HG02970 (cell line): ENCODE measurements around the gene NOX3.
"Not testable (repeated sequence)": the region's sequence is repeated elsewhere in the genome, so short reads cannot be mapped to it uniquely, and the experiment has no call there.

Source experiments
- ATAC-seq: cut with Tn5 transposase; IDR thresholded peaks from one replicate; pipeline ENCODE4 v1.9.1; 2021; ENCODE audit warnings: mild to moderate bottlenecking, moderate library complexity, moderate number of reproducible peaks; ENCODE audit not compliant: unreplicated experiment, low FRiP score

Gene NOX3

GRCh38 chr6:155470979-155471616 lies 15.5 kb upstream of the NOX3 start:
- ATAC-seq: not testable (repeated sequence)

GRCh38 chr6:155468543-155468942 lies 12.9 kb upstream of the NOX3 start:
- not testable (repeated sequence) for ATAC-seq

GRCh38 chr6:155466539-155466938 lies 10.9 kb upstream of the NOX3 start:
- no peak for ATAC-seq

- no peak for ATAC-seq
Observed at GRCh38 chr6:155461556-155461955, 5.9 kb upstream of the NOX3 start.

GRCh38 chr6:155454471-155454870 lies 1.2 kb downstream of the NOX3 start:
- ATAC-seq: no peak

- ATAC-seq: no peak
Observed at GRCh38 chr6:155454008-155454407, 1.6 kb downstream of the NOX3 start.

- ATAC-seq: no peak
Observed at GRCh38 chr6:155452576-155452975, 3.1 kb downstream of the NOX3 start.

- not testable (repeated sequence) for ATAC-seq
Observed at GRCh38 chr6:155451530-155451929, 4.1 kb downstream of the NOX3 start.

- ATAC-seq: no peak
Observed at GRCh38 chr6:155450240-155450581, 5.4 kb downstream of the NOX3 start.

GRCh38 chr6:155449450-155450239 lies 6.0 kb downstream of the NOX3 start:
- no peak for ATAC-seq

- ATAC-seq: no peak
Observed at GRCh38 chr6:155448668-155449449, 6.8 kb downstream of the NOX3 start.

- ATAC-seq: no peak
Observed at GRCh38 chr6:155447949-155448348, 7.7 kb downstream of the NOX3 start.

- no peak for ATAC-seq
Observed at GRCh38 chr6:155444952-155445903, 10.4 kb downstream of the NOX3 start.

GRCh38 chr6:155444120-155444917 lies 11.3 kb downstream of the NOX3 start:
- ATAC-seq: no peak

- no peak for ATAC-seq
Observed at GRCh38 chr6:155443168-155443567, 12.5 kb downstream of the NOX3 start.

GRCh38 chr6:155442562-155442961 lies 13.1 kb downstream of the NOX3 start:
- ATAC-seq: no peak

GRCh38 chr6:155441112-155441465 lies 14.6 kb downstream of the NOX3 start:
- no peak for ATAC-seq

GRCh38 chr6:155440398-155441111 lies 15.1 kb downstream of the NOX3 start:
- no peak for ATAC-seq

- no peak for ATAC-seq
Observed at GRCh38 chr6:155439376-155439775, 16.3 kb downstream of the NOX3 start.
